H1 (cell line): Measurements from ENCODE around the gene LIPC. TPM values are rescaled to one million over a fixed set of nuclear protein-coding genes. Genes with fewer than 3 reads are reported as not detected.

Source experiments
- CTCF ChIA-PET: fragments of 300-600 bp; sonication (Branson Sonifier 250); formaldehyde crosslinking; loops from one replicate; lab custom pipeline; 2021; ENCODE audit not compliant: partially characterized antibody; lab: Charles Lee
- POLR2A ChIA-PET: fragments of 300-600 bp; sonication (Branson Sonifier 250); formaldehyde crosslinking; loops from one replicate; lab custom pipeline; 2021; ENCODE audit warnings: inconsistent platforms; ENCODE audit not compliant: partially characterized antibody; lab: Charles Lee
- DNase-seq, 2 experiments: peaks; one replicate each; pipeline versions ENCODE4 v3.0.0 to v3.0.0-alpha.2; 2010 to 2022; ENCODE audit warnings: low spot score in 2 of 2, low read depth in 1 of 2, mixed read lengths in 1 of 2
- FAIRE-seq: peaks from 2 replicates; lab custom pipeline; 2011; peaks lifted over from hg19 to GRCh38; lab: Jason Lieb, UNC
- H2AFZ ChIP-seq: 2 replicates; pipeline ENCODE4 v1.8.1; 2012; ENCODE audit warnings: low read length, inconsistent platforms
- H2AK5ac ChIP-seq: 2 replicates; pipeline ENCODE4 v1.6.1; 2013; ENCODE audit warnings: low read depth, low read length
- H2BK120ac ChIP-seq: replicated peaks from 2 replicates; pipeline ENCODE3; 2013; ENCODE audit warnings: low read depth, low read length, inconsistent platforms
- H2BK12ac ChIP-seq: 2 replicates; pipeline ENCODE4 v1.6.1; 2013; ENCODE audit warnings: low read depth, low read length
- H2BK15ac ChIP-seq: 2 replicates; pipeline ENCODE4 v1.6.1; 2013; ENCODE audit warnings: low read length
- H2BK20ac ChIP-seq: 2 replicates; pipeline ENCODE4 v1.6.1; 2013; ENCODE audit warnings: low read length
- H2BK5ac ChIP-seq: 2 replicates; pipeline ENCODE4 v1.6.1; 2013; ENCODE audit warnings: low read depth, low read length
- H3K14ac ChIP-seq: 2 replicates; pipeline ENCODE4 v1.6.1; 2013; ENCODE audit warnings: inconsistent platforms; ENCODE audit not compliant: insufficient read length
- H3K18ac ChIP-seq: 2 replicates; pipeline ENCODE4 v1.6.1; 2013; ENCODE audit warnings: low read length; ENCODE audit errors: extremely low read depth
- H3K23ac ChIP-seq: 2 replicates; pipeline ENCODE4 v1.6.1; 2013; ENCODE audit warnings: inconsistent platforms; ENCODE audit not compliant: insufficient read length
- H3K23me2 ChIP-seq: 2 replicates; pipeline ENCODE4 v1.6.1; 2013; ENCODE audit warnings: low read depth, low read length
- H3K27ac ChIP-seq: 2 replicates; pipeline ENCODE4 v1.6.1; 2011; ENCODE audit warnings: low read depth, low read length, inconsistent platforms
- H3K27me3 ChIP-seq, 4 experiments: replicated peaks in 1 of 4; 1 replicate in 1 of 4; 2 replicates in 3 of 4; pipeline versions ENCODE4 v1.6.1 to v1.8.1; 2011 to 2013; ENCODE audit warnings: low read length in 3 of 4, mild to moderate bottlenecking in 3 of 4, inconsistent platforms in 2 of 4, mixed read lengths in 2 of 4, moderate library complexity in 1 of 4; ENCODE audit not compliant: control insufficient read depth in 3 of 4, insufficient read depth in 3 of 4; ENCODE audit errors: extremely low read depth in 1 of 4
- H3K36me3 ChIP-seq, 4 experiments: 2 replicates each; pipeline versions ENCODE4 v1.6.1 to v1.8.1; 2011 to 2013; ENCODE audit warnings: mild to moderate bottlenecking in 4 of 4, low read length in 3 of 4, moderate library complexity in 2 of 4, control low read depth in 1 of 4, inconsistent platforms in 1 of 4; ENCODE audit not compliant: insufficient read depth in 4 of 4, control insufficient read depth in 2 of 4
- H3K4ac ChIP-seq: replicated peaks from 2 replicates; pipeline ENCODE3; 2013; ENCODE audit warnings: low read length, low read depth, mixed read lengths, inconsistent platforms; ENCODE audit not compliant: insufficient read length
- H3K4me1 ChIP-seq, 4 experiments: replicated peaks in 1 of 4; 1 replicate in 1 of 4; 2 replicates in 3 of 4; pipeline versions ENCODE4 v1.6.1 to v1.8.1; 2011 to 2013; ENCODE audit warnings: low read length in 3 of 4, inconsistent platforms in 2 of 4, mixed read lengths in 1 of 4; ENCODE audit not compliant: insufficient read depth in 4 of 4, control insufficient read depth in 3 of 4
- H3K4me2 ChIP-seq, 2 experiments: 2 replicates each; pipeline versions ENCODE4 v1.6.1 to v1.8.1; 2011 to 2013; ENCODE audit warnings: low read depth in 2 of 2, low read length in 2 of 2, control low read depth in 1 of 2, inconsistent platforms in 1 of 2, mild to moderate bottlenecking in 1 of 2; ENCODE audit not compliant: insufficient read depth in 1 of 2
- H3K4me3 ChIP-seq, 4 experiments: fragments of 200-600, 300-600 bp in 1 of 4; sonication (generic), shearing (Covaris generic), sonication (Bioruptor Twin) in 1 of 4; 2 replicates each; pipeline versions ENCODE4 v1.5.1 to v1.8.1; 2011 to 2016; ENCODE audit warnings: low read length in 4 of 4, low read depth in 3 of 4, control low read depth in 2 of 4, inconsistent platforms in 2 of 4, mild to moderate bottlenecking in 2 of 4, mixed read lengths in 1 of 4, moderate library complexity in 1 of 4; ENCODE audit not compliant: insufficient read depth in 2 of 4; ENCODE audit errors: extremely low read depth in 1 of 4
- H3K56ac ChIP-seq: replicated peaks from 2 replicates; pipeline ENCODE3; 2013; ENCODE audit warnings: low read depth, mild to moderate bottlenecking, mixed read lengths, low read length, inconsistent platforms; ENCODE audit not compliant: insufficient read length
- H3K79me1 ChIP-seq: 2 replicates; pipeline ENCODE4 v1.6.1; 2013; ENCODE audit warnings: low read depth, low read length, control low read depth
- H3K79me2 ChIP-seq, 2 experiments: 2 replicates each; pipeline versions ENCODE4 v1.6.1 to v1.8.1; 2012 to 2013; ENCODE audit warnings: low read length in 2 of 2, mild to moderate bottlenecking in 2 of 2, inconsistent platforms in 1 of 2; ENCODE audit not compliant: insufficient read depth in 2 of 2, control insufficient read depth in 1 of 2
- H3K9ac ChIP-seq, 4 experiments: replicated peaks in 1 of 4; 1 replicate in 1 of 4; 2 replicates in 3 of 4; pipeline versions ENCODE4 v1.6.1 to v1.8.1; 2011 to 2013; ENCODE audit warnings: low read depth in 3 of 4, low read length in 3 of 4, control low read depth in 2 of 4, mild to moderate bottlenecking in 2 of 4, moderate library complexity in 2 of 4, inconsistent platforms in 1 of 4; ENCODE audit errors: extremely low read depth in 1 of 4
- H3K9me3 ChIP-seq, 2 experiments: 2 replicates each; pipeline versions ENCODE4 v1.6.1 to v1.8.1; 2012 to 2013; ENCODE audit warnings: mild to moderate bottlenecking in 2 of 2, moderate library complexity in 2 of 2, control low read depth in 1 of 2, inconsistent platforms in 1 of 2, low read depth in 1 of 2, low read length in 1 of 2, mixed read lengths in 1 of 2; ENCODE audit not compliant: insufficient read depth in 2 of 2
- H4K20me1 ChIP-seq, 2 experiments: replicated peaks in 1 of 2; 2 replicates each; pipeline versions ENCODE3 to v1.8.1; 2011 to 2013; ENCODE audit warnings: inconsistent platforms in 2 of 2, low read length in 2 of 2, mild to moderate bottlenecking in 1 of 2; ENCODE audit not compliant: insufficient read depth in 2 of 2, control insufficient read depth in 1 of 2
- H4K5ac ChIP-seq: 2 replicates; pipeline ENCODE4 v1.6.1; 2013; ENCODE audit warnings: low read length, low read depth, mixed read lengths, inconsistent platforms; ENCODE audit not compliant: insufficient read length
- H4K8ac ChIP-seq: 2 replicates; pipeline ENCODE4 v1.8.0; 2013; ENCODE audit warnings: mild to moderate bottlenecking, moderate library complexity, low read length, inconsistent platforms; ENCODE audit not compliant: insufficient read depth; ENCODE audit errors: extremely low read depth
- H4K91ac ChIP-seq: replicated peaks from 2 replicates; pipeline ENCODE3; 2013; ENCODE audit warnings: low read length, mixed read lengths, inconsistent platforms; ENCODE audit not compliant: insufficient read length
- BACH1 ChIP-seq: IDR thresholded peaks from 2 replicates; pipeline ENCODE4 v1.6.1; 2012; ENCODE audit warnings: low read length, improper control_type of control experiment
- CBX8 ChIP-seq: fragments of 300-800, 300-1000 bp; sonication (generic); IDR thresholded peaks from 2 replicates; pipeline ENCODE4 v1.7.1; 2016; ENCODE audit warnings: low read depth, low read length, borderline replicate concordance
- CHD1 ChIP-seq: IDR thresholded peaks from 2 replicates; pipeline ENCODE4 v1.6.1; 2012; ENCODE audit warnings: low read depth, low read length, improper control_type of control experiment
- CHD2 ChIP-seq: IDR thresholded peaks from 2 replicates; pipeline ENCODE4 v1.6.1; 2012; ENCODE audit warnings: low read length, improper control_type of control experiment
- KDM1A ChIP-seq: fragments of 200-600, 300-600 bp; sonication (generic); IDR thresholded peaks from 2 replicates; pipeline ENCODE4 v1.7.1; 2016; ENCODE audit warnings: mild to moderate bottlenecking, low read length, borderline replicate concordance
- POLR2A ChIP-seq, 2 experiments: IDR thresholded peaks; 1 replicate in 1 of 2; 2 replicates in 1 of 2; pipeline ENCODE4 v1.6.1; 2011; ENCODE audit warnings: low read depth in 2 of 2, low read length in 2 of 2, mild to moderate bottlenecking in 2 of 2; ENCODE audit errors: control extremely low read depth in 1 of 2
- POLR2AphosphoS5 ChIP-seq: IDR thresholded peaks from 2 replicates; pipeline ENCODE4 v1.6.1; 2011; ENCODE audit warnings: low read depth, low read length
- RFX5 ChIP-seq: IDR thresholded peaks from 2 replicates; pipeline ENCODE4 v1.6.1; 2011; ENCODE audit warnings: low read depth, low read length, improper control_type of control experiment, borderline replicate concordance
- SAP30 ChIP-seq: fragments of 300-600 bp; sonication (generic); IDR thresholded peaks from 2 replicates; pipeline ENCODE4 v1.7.1; 2012; ENCODE audit warnings: low read length, moderate library complexity, mild to moderate bottlenecking, inconsistent platforms; ENCODE audit not compliant: insufficient read depth, insufficient replicate concordance
- SIN3A ChIP-seq, 2 experiments: IDR thresholded peaks in 1 of 2; conservative IDR thresholded peaks in 1 of 2; 2 replicates each; pipeline ENCODE4 v1.6.1; 2011 to 2012; ENCODE audit warnings: low read length in 2 of 2, improper control_type of control experiment in 1 of 2, low read depth in 1 of 2, mild to moderate bottlenecking in 1 of 2
- TAF7 ChIP-seq: optimal IDR thresholded peaks from 2 replicates; pipeline ENCODE3; 2011; ENCODE audit warnings: low read depth, mild to moderate bottlenecking, inconsistent platforms, low read length, moderate library complexity, borderline replicate concordance
- USF2 ChIP-seq: IDR thresholded peaks from 2 replicates; pipeline ENCODE4 v1.6.1; 2011; ENCODE audit warnings: low read length, improper control_type of control experiment
- ZNF274 ChIP-seq: IDR thresholded peaks from 2 replicates; pipeline ENCODE4 v1.7.0; 2012; ENCODE audit warnings: low read length, borderline replicate concordance; ENCODE audit errors: extremely low read depth
- WGBS, 2 experiments: shearing (Covaris generic) in 1 of 2; methylation state at CpG; one replicate each; pipeline versions ENCODE4 v1.1.6 to v1.1.7; 2013 to 2015; ENCODE audit warnings: low lambda C conversion rate in 2 of 2, mixed read lengths in 2 of 2, inconsistent platforms in 1 of 2, low coverage in 1 of 2, missing lambda C conversion rate in 1 of 2; ENCODE audit not compliant: insufficient replicate concordance in 2 of 2, insufficient coverage in 1 of 2, insufficient read length in 1 of 2; ENCODE audit errors: extremely low coverage in 1 of 2, missing lambda C conversion rate in 1 of 2; 5-methylcytosine and 5-hydroxymethylcytosine counted together
- polyA plus RNA-seq, 7 experiments: library from polyadenylated mRNA; depleted of rRNA in 3 of 7; stranded (reverse) in 5 of 7; unstranded in 2 of 7; fragments of >200 nt in 5 of 7; fragments of 200-250 nt in 2 of 7; gene quantifications; 1 replicate in 5 of 7; 2 replicates in 1 of 7; 4 replicates in 1 of 7; pipeline versions ENCODE4 v1.2.1 to v1.2.3, GENCODE V29; 2011 to 2013; ENCODE audit warnings: missing spikeins in 2 of 7, mixed read lengths in 2 of 7
- total RNA-seq: library from RNA; stranded (reverse); fragmentation: NEBNext Ultra II Directional; extraction: Animal tissue kit (Norgen Biotek cat#: 25700); gene quantifications from 2 replicates; pipeline ENCODE4 v1.2.1, GENCODE V29; 2021

Gene LIPC
- total and polyA plus RNA-seq, 2 of the 8 experiments (the other 6 are each of a cell fraction or from before 2014, with no cell fraction given) = not detected

- H3K27me3 ChIP-seq = no peaks in the 10 kb centered on the region
- H2BK15ac ChIP-seq = no peak overlapping the region
- H3K4me2 ChIP-seq = no peak overlapping the region
- no peaks in the 10 kb centered on the region for H3K36me3 ChIP-seq
- no peaks in the 10 kb centered on the region for H3K9me3 ChIP-seq
- no peak overlapping the region for H2AK5ac ChIP-seq
- no peak overlapping the region for H3K27ac ChIP-seq
- H3K4me3 ChIP-seq = no peak overlapping the region
- DNase-seq (no peak), FAIRE-seq (no peak)
- H4K91ac ChIP-seq = no peak overlapping the region
- H3K4me1 ChIP-seq = 0 out of 7 replicates have a peak, but pooled peaks cover 0 to 3% (median 0%) of the 10 kb centered on the region in 4 experiments
- ChIA-PET CTCF (interaction anchor here (0.6 to 1.8 kb wide), 6 partner anchors 9 to 279 kb away, joined by 3 to 5 read pairs (median 4); no protein-coding TSS in a partner anchor), POLR2A (no interaction called here)
- H3K18ac ChIP-seq = no peak overlapping the region
- H3K23me2 ChIP-seq = no peaks in the 10 kb centered on the region
- H4K20me1 ChIP-seq = no peaks in the 10 kb centered on the region
- H3K14ac ChIP-seq = no peak overlapping the region
- no peak overlapping the region for H2BK20ac ChIP-seq
- no peak overlapping the region for H4K8ac ChIP-seq
- no peak overlapping the region for H2BK5ac ChIP-seq
- H3K4ac ChIP-seq = no peak overlapping the region
- H3K9ac ChIP-seq = no peak overlapping the region
- H2AFZ ChIP-seq = no peak overlapping the region
- no peaks in the 10 kb centered on the region for H3K79me2 ChIP-seq
- H3K56ac ChIP-seq = no peak overlapping the region
- no peak overlapping the region for H3K23ac ChIP-seq
- no peak overlapping the region for H2BK120ac ChIP-seq
- H4K5ac ChIP-seq = no peak overlapping the region
- H3K79me1 ChIP-seq = no peaks in the 10 kb centered on the region
- H2BK12ac ChIP-seq = no peak overlapping the region
- 98% methylated on average over 9 of the region's 9 CpGs; no CpG with 5 or more reads in 1 of the 2 experiments for WGBS, 2 experiments
- TF ChIP-seq POLR2AphosphoS5 = no peak
- TF ChIP-seq BACH1 = no peak
- no peak for TF ChIP-seq SIN3A (conservative IDR thresholded peaks at IDR 0.05 in 1 of 2, IDR thresholded peaks at IDR 0.05 in 1 of 2; ENCODE audit: low read depth in 1 of 2, low read length in 2 of 2)
- TF ChIP-seq POLR2A (IDR thresholded peaks at IDR 0.05; ENCODE audit: control extremely low read depth in 1 of 2, low read depth in 2 of 2, low read length in 2 of 2) = no peak
- TF ChIP-seq USF2 = no peak
- no peak for TF ChIP-seq CBX8
- TF ChIP-seq KDM1A = no peak
- no peak for TF ChIP-seq TAF7
- no peak for TF ChIP-seq RFX5
- no peak for TF ChIP-seq SAP30
- no peak for TF ChIP-seq CHD2
- no peak for TF ChIP-seq CHD1
- no peak for TF ChIP-seq ZNF274
Measured at GRCh38 chr15:58522865-58523264, 91.1 kb downstream of the LIPC start.
